Left hindlimb (tissue), 1 donor: ENCODE measurements around the gene MED9.

Experiments used
- DNase-seq: peaks from one replicate; pipeline ENCODE4 v3.0.0-alpha.2; 2018

MED9 gene

GRCh38 chr17:17505151-17505550 lies 28.4 kb downstream of the MED9 start:
- DNase-seq, result no peak

- DNase-seq, result peak; percentile 23
Measured at GRCh38 chr17:17505610-17506171, 28.9 kb downstream of the MED9 start.

- DNase-seq, result peak; percentile 37
Measured at GRCh38 chr17:17506181-17506741, 29.5 kb downstream of the MED9 start.

- DNase-seq, result peak; percentile 74
Measured at GRCh38 chr17:17506893-17507464, 30.2 kb downstream of the MED9 start.

- no peak for DNase-seq
Measured at GRCh38 chr17:17507465-17508011, 30.7 kb downstream of the MED9 start.

GRCh38 chr17:17508019-17508535 lies 31.3 kb downstream of the MED9 start:
- DNase-seq, result peak; percentile 29

- DNase-seq, result peak; percentile 35
Measured at GRCh38 chr17:17508646-17509591, 32.1 kb downstream of the MED9 start.

- peak; percentile 24 for DNase-seq
Measured at GRCh38 chr17:17509601-17510425, 33.0 kb downstream of the MED9 start.

GRCh38 chr17:17510456-17511292 lies 33.9 kb downstream of the MED9 start:
- DNase-seq, result peak; percentile 25

- DNase-seq, result peak; percentile 38
Measured at GRCh38 chr17:17511293-17511741, 34.5 kb downstream of the MED9 start.

GRCh38 chr17:17511881-17512858 lies 35.4 kb downstream of the MED9 start:
- peak; percentile 57 for DNase-seq

GRCh38 chr17:17512866-17513265 lies 36.1 kb downstream of the MED9 start:
- peak; percentile 22 for DNase-seq

- DNase-seq, result peak; percentile 21
Measured at GRCh38 chr17:17513626-17514025, 36.8 kb downstream of the MED9 start.

GRCh38 chr17:17514361-17514992 lies 37.7 kb downstream of the MED9 start:
- DNase-seq, result peak; percentile 23

GRCh38 chr17:17514993-17515933 lies 38.5 kb downstream of the MED9 start:
- DNase-seq, result peak; percentile 56

- peak; percentile 59 for DNase-seq
Measured at GRCh38 chr17:17515934-17516930, 39.4 kb downstream of the MED9 start.
